T-helper 22 cell (primary cell): Measurements from ENCODE around the gene NRG2.

Experiments
- DNase-seq: peaks from one replicate; pipeline ENCODE4 v3.0.0-alpha.2; 2020; ENCODE audit warnings: low read depth

Gene NRG2

DNA sequence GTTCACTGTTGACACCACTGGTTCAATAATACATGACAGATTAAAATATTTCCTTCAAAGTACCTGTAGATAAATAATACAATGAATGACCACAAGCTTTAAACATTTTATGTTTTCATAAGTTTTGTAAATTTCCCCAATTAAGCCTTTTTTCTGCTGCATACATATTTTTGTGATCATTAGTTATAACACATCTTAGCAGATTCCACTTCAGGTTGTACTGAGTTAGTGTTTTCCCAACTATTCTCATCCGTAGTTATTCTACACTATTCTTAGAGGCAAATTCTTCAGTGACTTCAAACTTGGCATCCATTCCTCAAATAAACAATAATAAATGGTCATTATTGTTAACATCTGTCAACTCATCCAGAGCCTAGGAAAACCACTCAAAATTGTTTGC, 100.9 kb downstream of the NRG2 start:
- DNase-seq, result no peak

DNA sequence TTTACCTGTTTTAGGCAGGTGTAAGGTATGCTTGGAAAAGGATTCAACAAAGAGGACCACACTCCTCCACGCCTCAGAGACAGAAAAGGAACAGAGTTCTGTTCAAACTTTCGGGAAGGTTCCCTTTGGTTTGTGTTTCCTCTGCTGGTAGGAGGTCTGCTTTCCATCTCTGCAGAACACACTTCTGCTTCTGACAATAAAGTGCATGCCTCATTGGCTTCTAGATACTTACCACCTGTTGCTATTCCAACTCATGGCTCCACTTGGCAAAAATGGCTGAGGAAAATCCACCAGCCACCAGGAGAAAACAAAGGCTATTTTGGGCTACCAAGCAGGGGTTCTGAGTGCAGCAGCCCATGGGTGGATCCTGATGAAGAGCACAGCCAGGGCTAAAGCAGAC, 112.7 kb downstream of the NRG2 start:
- DNase-seq, result no peak

DNA sequence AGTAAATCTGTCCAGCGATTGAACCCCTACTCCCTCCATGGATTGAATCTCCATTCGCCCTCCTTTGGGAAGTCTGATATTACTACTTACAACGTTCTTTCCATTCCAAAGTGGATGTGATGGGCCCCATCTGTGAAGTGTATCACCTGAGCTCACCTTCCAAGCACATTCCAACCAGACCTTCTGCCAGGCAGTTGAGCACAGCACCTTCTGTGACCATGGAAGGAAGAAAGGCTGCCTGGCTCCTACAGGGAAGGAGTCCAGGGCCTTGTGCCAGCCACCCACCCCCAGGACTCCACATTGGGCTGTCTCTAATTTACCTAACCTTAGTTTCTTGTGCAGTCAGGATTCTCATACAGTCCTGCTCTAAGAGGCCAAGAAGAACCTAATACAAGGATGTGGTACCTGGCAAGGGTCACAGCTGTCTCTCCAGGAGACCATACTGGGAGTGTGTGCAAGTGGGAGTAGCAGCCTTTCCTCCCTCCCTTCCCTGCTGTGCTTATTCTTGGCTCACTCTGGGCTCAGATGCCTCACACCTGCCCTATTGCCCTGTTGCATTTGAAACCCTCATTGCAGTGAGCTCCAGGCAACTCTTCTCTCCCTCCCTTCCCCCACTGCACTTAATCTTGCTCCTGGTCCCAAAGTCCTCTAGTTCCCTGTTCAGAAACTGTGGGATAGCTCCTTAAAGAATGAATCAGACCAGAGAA, 116.1 kb downstream of the NRG2 start:
- DNase-seq, result no peak

DNA sequence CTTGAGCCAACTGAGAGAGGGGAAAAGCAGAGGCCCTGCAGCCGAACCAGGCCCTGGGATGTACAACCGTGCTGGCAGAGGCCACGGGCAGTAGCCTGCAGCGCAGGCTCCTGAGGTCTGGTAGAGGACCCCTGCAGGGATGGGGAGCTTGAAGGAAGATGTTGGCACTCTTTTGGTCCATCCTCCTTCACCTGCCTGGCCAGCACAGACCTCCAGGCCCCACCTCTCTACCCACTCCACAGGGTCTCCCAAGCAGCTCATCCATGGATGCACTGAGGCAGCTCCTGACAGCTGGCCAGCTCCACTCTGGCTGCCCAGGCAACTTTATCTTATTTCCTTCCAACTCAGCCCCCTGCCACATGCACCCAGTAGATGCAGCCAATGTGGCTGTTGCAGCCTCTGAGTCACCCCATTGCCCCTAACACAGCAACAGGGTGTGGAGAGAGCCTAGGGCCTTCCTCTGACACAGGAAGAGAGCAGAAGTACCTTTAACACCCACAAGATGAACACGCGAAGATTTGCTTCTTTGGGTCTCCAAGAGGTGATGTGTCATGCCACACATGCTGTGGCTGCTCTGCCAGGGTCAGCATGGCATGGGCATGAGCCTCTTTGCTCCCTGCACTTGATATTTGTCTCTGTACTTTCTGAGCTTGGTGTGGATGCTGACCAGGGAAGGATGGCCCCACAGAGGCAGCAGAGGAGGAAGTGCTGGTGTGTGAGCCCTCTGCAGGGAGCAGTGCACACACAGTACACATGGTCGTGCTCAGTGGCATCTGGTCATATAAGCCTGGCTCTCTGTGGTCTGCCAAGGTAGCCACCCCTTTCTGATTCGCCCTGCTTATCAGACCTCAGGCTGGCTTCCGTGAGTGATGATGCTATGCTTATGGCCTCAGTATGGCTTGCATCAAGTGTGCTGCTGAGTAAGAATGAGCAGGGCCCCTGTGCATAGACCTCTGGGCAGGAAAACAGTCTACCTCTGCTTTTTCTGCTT, 117.2 kb downstream of the NRG2 start:
- no peak for DNase-seq

DNA sequence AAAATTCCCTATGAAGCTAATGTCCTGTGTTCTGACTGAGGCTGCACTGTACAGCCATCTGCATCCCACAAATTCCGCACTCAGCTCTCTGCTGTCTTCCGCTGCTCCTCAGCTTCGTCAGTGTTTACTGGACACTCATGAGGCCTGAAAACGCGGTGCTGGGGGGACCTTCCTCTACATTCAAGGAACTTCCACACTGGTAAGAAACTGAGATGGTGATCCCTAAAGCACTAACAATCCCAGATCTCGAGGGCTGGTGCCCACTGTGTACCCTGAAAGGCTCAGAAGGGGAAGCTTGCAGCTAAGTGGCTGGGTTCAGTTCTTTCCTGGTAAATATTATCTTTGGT, 117.9 kb downstream of the NRG2 start:
- no peak for DNase-seq

DNA sequence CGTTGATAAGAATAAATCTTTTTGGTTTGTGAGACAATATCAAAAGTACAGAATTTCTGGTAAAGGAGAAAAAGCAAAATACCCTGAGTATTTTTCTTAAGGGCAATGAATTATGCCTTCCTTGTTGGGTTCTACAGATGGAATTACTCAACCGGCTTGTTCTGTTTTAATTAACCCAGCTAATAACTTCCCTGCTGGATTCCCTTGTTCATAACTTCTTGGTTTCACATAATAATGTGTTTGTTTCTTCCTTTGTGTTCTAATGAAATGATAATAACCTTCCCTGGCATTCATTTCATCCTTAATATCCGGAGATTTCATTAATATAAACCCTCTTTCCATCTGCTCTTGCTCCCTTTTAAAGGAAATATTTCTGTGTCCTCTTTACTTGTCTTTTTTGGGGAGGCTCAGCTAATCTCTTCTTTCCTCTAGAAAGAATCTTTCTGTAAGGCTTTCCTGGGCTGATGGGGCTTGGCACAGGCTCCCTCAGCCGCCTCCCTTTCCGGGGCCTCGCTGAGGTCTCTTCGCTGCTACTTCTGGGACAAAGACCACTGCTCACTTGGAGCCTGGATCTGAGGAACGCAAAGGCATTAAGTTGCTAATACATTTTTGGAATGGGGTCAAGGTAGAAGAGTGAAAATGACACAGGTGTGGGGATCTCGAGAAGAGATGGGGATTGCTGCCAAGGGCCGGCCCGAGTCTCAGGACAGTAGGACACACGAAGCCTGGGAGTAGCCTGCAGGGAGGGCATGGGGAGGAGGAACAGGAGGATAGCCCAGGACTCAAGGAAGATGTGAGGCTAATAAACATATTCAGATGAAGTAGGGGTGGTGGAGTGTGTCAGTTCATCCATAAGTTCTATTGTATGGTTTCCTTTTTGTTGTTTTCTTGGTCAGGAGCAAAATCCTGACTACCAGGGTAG, 118.5 kb downstream of the NRG2 start:
- DNase-seq, result no peak

DNA sequence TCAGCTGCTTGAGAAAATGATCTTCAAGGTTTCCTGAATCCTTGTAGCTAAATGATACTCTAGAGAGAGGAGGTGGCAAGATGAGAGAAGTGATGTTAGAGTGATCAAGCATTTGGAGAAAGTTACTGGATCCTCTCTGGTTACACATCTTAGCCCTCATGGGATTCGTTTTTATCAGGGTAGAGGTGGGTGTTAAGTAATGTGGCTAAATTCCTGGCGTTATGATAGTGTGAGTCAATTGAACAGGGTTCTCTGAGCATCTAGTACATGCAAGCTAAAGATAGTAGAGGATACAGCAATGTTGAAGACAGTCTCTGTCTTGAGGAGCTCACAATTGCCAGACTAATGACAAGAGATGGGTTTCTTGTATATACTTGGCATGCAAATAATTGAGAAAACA, 123.8 kb downstream of the NRG2 start:
- DNase-seq, result no peak

DNA sequence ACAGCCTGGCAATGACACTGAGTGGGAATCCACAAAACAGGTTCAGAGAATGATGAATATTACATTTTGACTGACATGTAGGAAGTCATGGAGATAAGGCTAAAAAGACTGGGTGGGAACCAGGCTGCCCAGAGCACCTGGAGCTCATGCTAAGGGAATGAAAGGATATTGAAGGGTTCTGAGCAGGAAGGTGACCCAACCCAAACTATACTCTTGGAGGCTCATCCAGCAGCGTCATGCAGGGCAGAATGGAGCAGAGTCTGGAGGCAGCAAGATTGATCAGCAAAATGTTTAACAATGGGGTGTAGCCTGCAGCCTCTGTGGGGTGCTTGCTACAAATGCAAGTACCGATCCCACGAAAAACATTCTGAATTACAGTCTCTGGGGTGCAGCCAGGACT, 127.3 kb downstream of the NRG2 start:
- DNase-seq, result no peak

DNA sequence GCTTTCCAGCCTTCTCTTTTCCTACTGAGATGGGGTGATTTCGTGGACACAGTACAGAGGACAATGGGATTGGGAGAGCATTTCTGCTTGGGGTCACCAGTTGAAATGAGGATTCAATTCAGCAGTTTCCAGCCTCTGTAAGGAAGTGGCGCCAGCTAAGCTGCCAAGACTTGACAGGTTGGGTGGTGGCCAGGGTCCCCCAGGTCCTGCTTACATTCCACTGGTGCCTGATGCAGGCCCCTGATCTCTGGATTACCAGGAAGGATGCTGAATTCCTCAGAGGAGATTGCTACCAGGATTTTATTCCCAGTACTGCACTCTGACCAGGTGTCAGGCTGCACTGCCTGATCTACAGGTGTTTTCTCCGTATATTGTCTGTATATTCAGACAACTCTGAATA, 127.8 kb downstream of the NRG2 start:
- no peak for DNase-seq

DNA sequence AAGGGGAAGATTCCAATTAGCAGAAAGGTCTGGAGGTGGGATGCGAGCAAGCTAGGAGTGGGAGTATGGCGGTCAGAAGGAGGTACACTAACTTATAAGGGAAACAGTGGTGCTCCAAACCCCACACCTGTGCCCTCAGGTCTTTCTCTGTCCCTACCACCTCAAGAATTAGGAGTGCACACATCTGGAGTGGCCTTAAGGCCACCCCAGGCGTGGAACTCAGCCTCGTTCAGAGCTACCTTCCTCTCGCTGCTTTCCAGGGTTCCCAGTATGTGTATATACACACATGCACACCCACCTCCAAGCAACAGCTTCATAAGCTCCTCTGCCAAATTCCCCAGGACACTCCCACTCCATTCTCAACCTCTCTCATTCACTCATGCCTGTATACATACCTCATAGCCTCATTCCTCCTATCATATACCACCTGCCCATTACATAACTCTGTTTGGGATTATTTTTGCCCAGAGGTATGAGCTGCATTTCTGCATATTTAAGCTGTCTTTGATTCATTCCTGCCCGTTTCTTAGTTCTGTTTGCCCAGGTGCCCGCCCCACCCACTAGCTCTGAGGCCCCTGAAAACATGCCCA, 128.8 kb downstream of the NRG2 start:
- DNase-seq, result no peak

DNA sequence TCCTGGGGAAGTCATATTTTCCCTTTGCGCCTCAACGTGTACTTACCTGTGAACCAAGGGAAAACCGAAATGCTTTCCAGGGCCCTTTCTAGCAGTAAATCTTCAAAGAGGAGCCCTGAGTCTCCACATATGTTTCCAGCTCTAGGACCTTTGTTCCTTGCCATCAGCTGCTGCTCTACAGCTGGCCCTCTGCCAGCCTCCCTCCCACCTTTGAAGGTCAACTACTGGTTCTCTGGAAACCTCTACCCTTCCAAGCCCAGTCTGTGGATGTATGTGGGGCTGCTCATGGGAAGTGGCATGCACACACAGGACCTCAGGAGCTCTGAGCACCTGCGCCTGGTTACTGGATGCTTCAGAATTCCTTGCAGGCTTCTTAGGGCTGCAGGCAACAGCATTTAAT, 130.3 kb downstream of the NRG2 start:
- no peak for DNase-seq

DNA sequence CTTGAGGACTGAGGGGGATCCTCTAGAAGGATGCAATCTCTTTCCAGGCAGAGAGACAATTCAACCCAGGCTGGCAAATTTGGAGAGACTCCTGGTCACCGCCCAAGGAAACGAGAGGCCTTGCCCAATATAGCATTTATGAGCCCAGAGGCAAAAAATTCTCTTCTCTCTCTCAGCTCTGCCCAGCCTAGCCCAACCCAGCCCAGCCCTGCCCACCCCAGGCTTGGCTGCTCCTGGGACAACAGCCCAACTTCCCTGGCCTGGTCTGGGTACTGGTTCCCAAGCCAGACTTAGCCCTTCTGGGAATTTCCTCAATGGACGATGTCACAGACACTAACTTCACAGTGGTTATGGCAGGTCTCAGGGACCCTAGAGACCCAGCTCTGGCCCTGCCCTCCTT, 130.9 kb downstream of the NRG2 start:
- DNase-seq, result no peak

DNA sequence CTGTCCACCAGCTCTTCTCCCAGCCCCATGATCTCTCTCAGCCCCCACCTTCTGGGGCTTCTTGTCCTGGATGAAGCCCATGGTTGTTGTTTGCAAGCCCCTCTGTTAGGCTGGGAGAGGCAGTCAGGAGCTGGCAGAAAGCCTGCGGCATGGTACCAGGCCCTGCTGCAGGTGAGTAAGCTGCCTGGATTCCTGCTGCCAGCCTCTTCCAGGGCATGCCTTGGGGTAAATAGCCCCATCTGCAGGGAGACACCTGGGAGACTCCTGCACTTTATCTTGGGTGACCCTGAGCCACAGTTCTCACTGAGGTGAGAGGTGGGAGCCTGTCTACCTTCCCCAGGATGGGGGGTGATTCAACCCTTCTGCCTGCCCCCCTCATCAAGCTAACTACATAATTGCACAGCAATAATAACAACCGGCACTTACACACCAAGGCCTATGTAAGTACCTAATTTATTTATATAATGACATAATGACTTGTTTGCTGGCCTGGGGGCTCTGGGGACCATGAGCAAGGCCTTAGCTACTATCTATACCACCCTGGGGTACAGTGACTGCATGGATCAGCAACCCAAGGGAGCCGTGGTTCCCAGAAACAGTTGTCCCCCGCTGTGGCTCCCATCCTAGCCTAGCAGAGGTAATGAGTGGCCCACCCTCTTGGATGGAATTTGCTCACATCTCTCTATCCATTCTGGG, 131.5 kb downstream of the NRG2 start:
- DNase-seq, result no peak

DNA sequence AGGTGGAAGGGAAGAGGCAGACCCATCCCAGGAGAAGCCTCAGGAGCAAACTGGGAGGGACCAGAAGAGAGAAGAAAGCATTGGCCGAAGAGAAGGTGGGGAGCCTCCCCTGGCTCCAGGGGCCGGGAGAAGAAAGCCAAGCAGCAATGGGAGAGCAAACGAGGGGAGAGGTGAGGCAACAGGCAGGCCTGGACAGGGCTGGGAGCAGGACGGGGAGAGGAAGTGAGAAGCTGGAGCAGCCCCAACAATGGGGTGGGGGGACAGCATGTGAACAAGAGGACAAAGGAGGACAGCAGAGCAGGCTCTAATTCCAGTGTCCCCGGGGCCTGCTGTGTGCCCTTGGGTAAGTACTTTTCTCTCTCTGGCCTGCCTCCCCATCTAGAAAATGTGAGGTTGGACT, 132.2 kb downstream of the NRG2 start:
- DNase-seq, result no peak

DNA sequence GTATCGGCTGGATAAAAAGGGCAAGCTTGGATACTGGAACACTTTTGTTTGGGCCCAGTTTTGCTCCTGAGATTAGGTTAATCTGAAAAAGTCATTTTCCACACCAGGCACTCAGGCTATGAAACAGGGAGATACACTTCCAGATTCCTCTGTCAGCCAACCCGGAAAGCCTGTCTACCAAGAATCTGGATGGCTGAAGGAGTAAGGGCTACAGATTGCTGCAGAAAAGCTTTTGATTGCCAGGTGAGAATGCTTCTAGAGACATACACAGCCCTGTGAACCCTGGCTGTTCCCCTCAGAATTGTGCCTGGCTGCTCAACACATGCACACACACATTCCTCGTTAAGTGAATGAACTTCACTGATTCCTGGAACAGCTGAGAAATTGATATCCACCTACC, 133.1 kb downstream of the NRG2 start:
- no peak for DNase-seq

DNA sequence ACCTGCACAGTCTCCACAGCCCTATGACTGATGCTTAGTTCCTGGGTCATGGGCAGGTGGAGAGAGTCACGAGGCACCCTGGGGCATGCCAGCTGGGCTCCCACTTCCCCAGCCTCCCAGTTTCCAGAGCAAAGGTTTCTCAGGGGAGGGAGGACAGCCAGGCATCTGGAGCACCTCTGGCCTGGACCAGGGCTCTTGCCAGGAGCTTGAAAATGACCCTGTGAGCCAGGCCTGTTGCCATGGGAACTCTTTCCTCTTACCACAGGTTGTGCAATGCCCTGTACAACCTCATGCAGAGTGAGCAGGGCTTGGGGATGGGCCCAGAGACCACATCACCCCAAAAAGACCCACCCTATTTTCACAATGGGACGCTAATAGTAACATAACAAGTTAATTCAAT, 134.3 kb downstream of the NRG2 start:
- DNase-seq, result no peak

DNA sequence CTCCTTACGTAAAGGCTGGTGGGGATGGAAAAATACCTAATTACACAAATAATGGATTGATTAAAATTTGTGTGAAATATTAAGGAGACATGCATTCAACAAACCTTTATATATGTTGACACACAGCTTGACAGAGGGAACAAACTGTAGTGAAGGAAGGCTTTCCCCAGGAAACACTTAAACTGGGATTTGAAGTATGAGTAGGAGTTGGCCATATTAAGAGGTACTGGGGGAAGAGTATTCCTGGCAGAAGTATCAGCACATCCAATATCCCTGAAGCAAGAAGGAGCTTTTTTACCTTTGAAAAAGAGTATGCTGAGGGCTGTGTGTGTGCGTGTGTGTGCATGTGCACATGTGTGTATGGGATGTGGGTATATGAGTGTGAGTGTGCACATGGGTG, 136.4 kb downstream of the NRG2 start:
- no peak for DNase-seq

DNA sequence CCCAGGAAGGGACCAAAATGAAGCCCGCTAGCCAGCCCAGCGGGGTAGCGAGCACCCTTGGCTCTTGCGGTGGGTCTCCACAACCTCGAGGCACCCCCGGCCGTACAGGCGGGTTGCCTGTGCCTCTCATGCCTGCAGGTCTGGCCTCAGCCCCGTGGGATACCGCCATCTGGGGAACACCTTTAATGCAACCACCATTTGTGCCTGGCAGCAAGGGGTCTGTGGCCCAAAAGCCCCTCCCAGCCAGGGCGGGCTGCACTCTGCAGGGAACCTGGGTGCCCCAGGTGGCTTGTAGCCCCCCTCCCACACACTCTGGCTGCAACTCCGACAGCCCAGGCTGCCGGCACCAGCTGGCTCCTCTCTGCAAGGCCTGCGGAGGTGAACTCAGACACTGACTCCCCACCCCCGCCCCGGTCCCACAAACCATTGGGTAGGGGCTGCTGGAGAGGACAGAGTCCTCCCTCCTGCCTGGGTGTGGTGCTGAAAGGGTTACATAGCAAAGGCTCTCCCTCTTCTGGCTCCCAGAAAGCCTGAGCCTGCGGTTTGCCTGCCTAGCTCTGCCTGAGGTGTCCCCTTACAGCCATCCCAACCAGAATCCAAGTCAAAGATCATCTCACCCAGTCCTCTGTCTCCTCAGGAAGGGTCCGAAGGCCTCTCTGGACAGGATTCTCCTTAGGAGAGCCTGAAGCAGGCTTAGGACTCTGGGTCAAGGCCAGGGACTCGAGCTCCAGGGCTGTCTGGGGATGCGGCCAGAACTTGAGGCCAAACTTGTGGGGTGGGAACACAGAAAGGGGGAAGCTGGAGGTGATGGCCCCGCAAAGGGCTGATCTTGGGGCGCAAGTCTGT, 138.1 kb downstream of the NRG2 start:
- no peak for DNase-seq

DNA sequence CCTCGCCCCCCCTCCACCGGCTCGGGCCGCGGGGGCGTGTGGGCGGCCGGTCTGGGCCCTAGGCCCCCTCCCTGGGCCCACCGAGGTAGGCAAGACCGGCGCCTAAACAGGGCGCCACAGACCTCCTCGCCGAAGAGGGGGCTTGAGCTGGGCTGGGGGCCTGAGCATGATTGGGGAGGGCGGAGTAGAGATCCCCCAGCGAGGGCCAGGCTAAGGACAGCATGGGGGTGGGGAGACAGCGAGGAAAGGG, 138.6 kb downstream of the NRG2 start:
- DNase-seq, result no peak

DNA sequence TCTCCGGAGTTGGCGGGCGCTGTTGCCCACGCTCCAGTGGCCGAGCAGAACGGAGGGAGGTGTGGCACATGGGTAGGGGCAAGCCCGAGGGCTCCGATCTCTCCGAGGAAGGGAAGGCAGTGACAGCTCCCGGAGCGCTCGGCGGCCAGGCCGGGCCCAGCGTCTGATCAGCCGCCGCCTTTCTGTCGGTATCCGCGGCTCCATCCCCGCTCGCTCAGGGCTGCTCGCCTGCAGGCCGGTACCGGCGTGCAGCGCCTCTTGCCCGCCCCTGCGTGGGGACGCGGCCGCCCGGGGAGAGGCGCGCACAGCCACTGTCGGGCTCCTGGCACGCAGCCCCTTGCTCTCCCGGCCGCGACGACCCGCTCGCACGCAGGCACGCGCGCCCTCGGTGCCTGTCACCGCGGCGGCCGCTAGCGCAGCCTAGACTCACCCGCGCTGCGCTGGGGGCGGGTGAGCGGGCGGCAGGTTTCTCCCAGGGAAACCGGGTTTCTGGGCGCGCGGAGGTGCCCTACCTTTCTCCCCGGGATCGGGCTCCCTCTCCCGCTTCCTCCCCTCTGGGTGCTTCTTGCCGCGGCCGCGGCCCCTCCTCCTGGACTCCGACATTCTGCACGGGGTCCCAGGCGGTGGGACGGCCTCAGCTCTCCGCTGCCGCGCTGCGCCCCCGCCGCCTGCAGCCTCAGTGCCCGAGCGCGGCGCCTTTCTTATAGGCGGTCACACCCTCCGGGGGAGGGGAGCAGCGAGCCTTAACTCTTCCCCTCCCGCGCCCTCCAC, 139.1 kb downstream of the NRG2 start:
- DNase-seq, result no peak
